IPS-18a (cell line): ENCODE results near the gene CFP.
"Not testable (repeated sequence)": the region's sequence is repeated elsewhere in the genome, so short reads cannot be mapped to it uniquely, and the experiment has no call there.

ENCODE experiments used
- H3K27ac ChIP-seq: one replicate; pipeline ENCODE4 v1.5.1; 2013; ENCODE audit warnings: low read length
- H3K27me3 ChIP-seq: one replicate; pipeline ENCODE4 v1.6.1; 2013; ENCODE audit warnings: mild to moderate bottlenecking, low read length; ENCODE audit not compliant: control insufficient read depth, insufficient read depth
- H3K36me3 ChIP-seq: one replicate; pipeline ENCODE4 v1.6.1; 2013; ENCODE audit warnings: low read depth, low read length; ENCODE audit not compliant: control insufficient read depth
- H3K4me1 ChIP-seq: one replicate; pipeline ENCODE4 v1.6.1; 2013; ENCODE audit warnings: low read depth, low read length; ENCODE audit not compliant: control insufficient read depth
- H3K4me3 ChIP-seq: one replicate; pipeline ENCODE4 v1.5.1; 2013; ENCODE audit warnings: low read length
- H3K9ac ChIP-seq: one replicate; pipeline ENCODE4 v1.6.1; 2013; ENCODE audit warnings: mild to moderate bottlenecking, low read length, moderate library complexity
- H3K9me3 ChIP-seq: one replicate; pipeline ENCODE4 v1.6.1; 2013; ENCODE audit warnings: low read depth, low read length; ENCODE audit not compliant: control insufficient read depth

Gene CFP

GRCh38 chrX:47614618-47615017, 15.1 kb downstream of the CFP start:
- Histone ChIP-seq H3K4me1 (no peaks in the 10 kb centered on the region), H3K27ac (no peak overlapping the region), H3K36me3 (no peaks in the 10 kb centered on the region), H3K27me3 (no peaks in the 10 kb centered on the region), H3K9me3 (peaks cover 6% of the 10 kb centered on the region), H3K4me3 (no peak overlapping the region), H3K9ac (no peak overlapping the region)

- Histone ChIP-seq H3K4me3 (no peak overlapping the region), H3K9me3 (peaks cover 6% of the 10 kb centered on the region), H3K36me3 (no peaks in the 10 kb centered on the region), H3K27ac (no peak overlapping the region), H3K27me3 (no peaks in the 10 kb centered on the region), H3K4me1 (peaks cover 6% of the 10 kb centered on the region), H3K9ac (no peak overlapping the region)
Observed at GRCh38 chrX:47613082-47613481, 16.6 kb downstream of the CFP start.

- no peak overlapping the region for H3K4me3 ChIP-seq
- H3K36me3 ChIP-seq, result no peaks in the 10 kb centered on the region
- H3K9ac ChIP-seq, result no peak overlapping the region
- H3K27ac ChIP-seq, result no peak overlapping the region
- peaks cover 6% of the 10 kb centered on the region for H3K4me1 ChIP-seq
- no peaks in the 10 kb centered on the region for H3K27me3 ChIP-seq
- peaks cover 6% of the 10 kb centered on the region for H3K9me3 ChIP-seq
Observed at GRCh38 chrX:47612418-47612817, 17.3 kb downstream of the CFP start.

- no peak overlapping the region for H3K9ac ChIP-seq
- H3K4me3 ChIP-seq, result no peak overlapping the region
- no peaks in the 10 kb centered on the region for H3K27me3 ChIP-seq
- H3K36me3 ChIP-seq, result no peaks in the 10 kb centered on the region
- peaks cover 6% of the 10 kb centered on the region for H3K4me1 ChIP-seq
- peaks cover 6% of the 10 kb centered on the region for H3K9me3 ChIP-seq
- H3K27ac ChIP-seq, result no peak overlapping the region
Observed at GRCh38 chrX:47611926-47612325, 17.8 kb downstream of the CFP start.

- no peak overlapping the region for H3K4me3 ChIP-seq
- H3K9me3 ChIP-seq, result peaks cover 6% of the 10 kb centered on the region
Observed at GRCh38 chrX:47611489-47611888, 18.2 kb downstream of the CFP start.

GRCh38 chrX:47610511-47610910, 19.2 kb downstream of the CFP start:
- Histone ChIP-seq H3K27me3 (no peaks in the 10 kb centered on the region), H3K9me3 (peaks cover 6% of the 10 kb centered on the region), H3K9ac (no peak overlapping the region), H3K4me3 (no peak overlapping the region), H3K36me3 (no peaks in the 10 kb centered on the region), H3K27ac (no peak overlapping the region), H3K4me1 (peaks cover 6% of the 10 kb centered on the region)

More at GRCh38 chrX:47611489-47611888, 18.2 kb downstream of the CFP start:
- Histone ChIP-seq H3K4me1 (peaks cover 6% of the 10 kb centered on the region), H3K27ac (no peak overlapping the region), H3K36me3 (no peaks in the 10 kb centered on the region), H3K27me3 (no peaks in the 10 kb centered on the region), H3K9ac (no peak overlapping the region)

- Histone ChIP-seq H3K36me3 (no peaks in the 10 kb centered on the region), H3K4me3 (no peak overlapping the region), H3K9ac (no peak overlapping the region), H3K4me1 (peaks cover 6% of the 10 kb centered on the region), H3K9me3 (peaks cover 6% of the 10 kb centered on the region), H3K27me3 (no peaks in the 10 kb centered on the region), H3K27ac (peak overlapping the region; percentile 56)
Observed at GRCh38 chrX:47608130-47608810, 21.5 kb downstream of the CFP start.

GRCh38 chrX:47607091-47607490, 22.6 kb downstream of the CFP start:
- Histone ChIP-seq H3K27ac (no peak overlapping the region), H3K9me3 (peaks cover 6% of the 10 kb centered on the region)

GRCh38 chrX:47605024-47605423, 24.7 kb downstream of the CFP start:
- H3K4me1 ChIP-seq, result peaks cover 6% of the 10 kb centered on the region
- H3K4me3 ChIP-seq, result no peak overlapping the region
- H3K27me3 ChIP-seq, result no peaks in the 10 kb centered on the region
- no peaks in the 10 kb centered on the region for H3K36me3 ChIP-seq
- H3K27ac ChIP-seq, result no peak overlapping the region
- no peaks in the 10 kb centered on the region for H3K9me3 ChIP-seq
- H3K9ac ChIP-seq, result no peak overlapping the region

More at GRCh38 chrX:47607091-47607490, 22.6 kb downstream of the CFP start:
- H3K36me3 ChIP-seq, result no peaks in the 10 kb centered on the region
- no peaks in the 10 kb centered on the region for H3K27me3 ChIP-seq
- peaks cover 6% of the 10 kb centered on the region for H3K4me1 ChIP-seq
- no peak overlapping the region for H3K4me3 ChIP-seq
- H3K9ac ChIP-seq, result no peak overlapping the region

GRCh38 chrX:47603125-47603524, 26.6 kb downstream of the CFP start:
- not testable (repeated sequence) for H3K9ac ChIP-seq, H3K4me1 ChIP-seq, H3K27ac ChIP-seq, H3K27me3 ChIP-seq, H3K9me3 ChIP-seq, H3K36me3 ChIP-seq, H3K4me3 ChIP-seq

- H3K4me1 ChIP-seq, result no peaks in the 10 kb centered on the region
- H3K9me3 ChIP-seq, result peaks cover 12% of the 10 kb centered on the region
- H3K4me3 ChIP-seq, result no peak overlapping the region
- H3K27me3 ChIP-seq, result no peaks in the 10 kb centered on the region
- no peak overlapping the region for H3K27ac ChIP-seq
- H3K9ac ChIP-seq, result no peak overlapping the region
- H3K36me3 ChIP-seq, result no peaks in the 10 kb centered on the region
Observed at GRCh38 chrX:47597222-47597621, 32.5 kb downstream of the CFP start.

- Histone ChIP-seq H3K36me3 (no peaks in the 10 kb centered on the region), H3K27me3 (no peaks in the 10 kb centered on the region), H3K27ac (no peak overlapping the region), H3K9ac (no peak overlapping the region), H3K4me1 (no peaks in the 10 kb centered on the region), H3K4me3 (no peak overlapping the region), H3K9me3 (peaks cover 12% of the 10 kb centered on the region)
Observed at GRCh38 chrX:47596256-47596655, 33.5 kb downstream of the CFP start.
